Stimulated activated CD8-positive, alpha-beta memory T cell treated with anti-CD3 and anti-CD28 coated beads, Interleukin-4, amount 100 ng/mL, for 48 hours (primary cell): ENCODE measurements around the gene TMEM132E.

Source experiments
- DNase-seq: peaks from one replicate; pipeline ENCODE4 v3.0.0-alpha.2; 2020

The TMEM132E gene

GRCh38 chr17:34569591-34569990 lies 9.8 kb upstream of the TMEM132E start:
- DNase-seq: no peak

DNA sequence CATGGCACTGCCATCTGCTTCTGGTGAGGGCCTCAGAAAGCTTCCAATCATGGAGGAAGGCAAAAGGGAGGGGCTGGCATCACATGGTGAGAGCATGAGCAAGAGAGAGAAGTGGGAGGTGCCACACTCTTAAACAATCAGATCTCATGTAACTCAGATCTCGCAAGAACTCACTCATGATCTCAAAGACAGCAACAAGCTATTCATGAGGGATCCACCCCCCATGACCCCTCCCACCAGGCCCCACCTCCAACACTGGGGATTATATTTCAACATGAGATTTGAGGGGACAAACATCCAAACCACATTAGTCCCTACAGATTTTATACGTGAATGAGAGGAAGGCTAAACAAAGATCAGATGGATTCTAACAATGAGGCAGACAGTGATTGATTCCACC lies 8.9 kb upstream of the TMEM132E start:
- DNase-seq: no peak

DNA sequence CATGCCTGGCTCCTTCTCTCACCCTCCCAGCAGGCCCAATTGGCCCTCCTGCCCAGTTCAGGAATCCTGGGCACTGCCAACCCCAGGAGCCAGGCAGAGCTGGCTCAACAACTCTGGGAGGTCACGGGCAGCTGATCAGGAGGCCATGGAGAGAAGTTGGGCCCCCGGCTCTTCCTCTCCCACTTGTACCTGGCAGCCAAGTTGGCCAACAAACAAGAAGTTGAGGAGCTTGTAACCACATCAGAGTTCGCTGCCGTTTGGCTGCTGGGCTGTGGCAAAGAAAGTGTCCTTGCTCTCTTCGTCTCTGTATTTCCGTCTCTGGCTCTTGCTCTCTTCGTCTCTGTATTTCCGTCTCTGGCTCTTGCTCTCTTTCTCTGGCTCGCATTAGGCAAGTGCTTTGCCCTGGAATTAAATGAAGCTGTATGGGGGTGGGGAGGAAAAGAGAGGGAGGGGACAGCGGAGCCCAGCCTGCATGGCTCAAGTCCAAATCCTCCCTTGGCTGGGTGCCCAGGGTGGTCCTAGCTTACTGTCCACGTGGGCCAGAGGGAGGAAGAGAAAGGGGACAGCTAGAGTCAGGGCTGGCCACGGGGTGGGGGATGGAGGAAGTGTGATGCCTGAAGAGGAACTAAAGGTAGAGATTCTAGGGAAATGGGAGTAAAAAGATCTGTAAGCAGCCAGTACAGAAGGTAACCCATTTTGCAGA lies 7.8 kb upstream of the TMEM132E start:
- DNase-seq: no peak

- no peak for DNase-seq
These were observed 6.9 kb upstream of the TMEM132E start for GRCh38 chr17:34572483-34572882.

GRCh38 chr17:34575182-34575581 lies 4.2 kb upstream of the TMEM132E start:
- DNase-seq: no peak

- DNase-seq: no peak
These were observed 1.4 kb upstream of the TMEM132E start for GRCh38 chr17:34578016-34578415.

GRCh38 chr17:34578656-34579016 lies 746 bp upstream of the TMEM132E start:
- no peak for DNase-seq

DNA sequence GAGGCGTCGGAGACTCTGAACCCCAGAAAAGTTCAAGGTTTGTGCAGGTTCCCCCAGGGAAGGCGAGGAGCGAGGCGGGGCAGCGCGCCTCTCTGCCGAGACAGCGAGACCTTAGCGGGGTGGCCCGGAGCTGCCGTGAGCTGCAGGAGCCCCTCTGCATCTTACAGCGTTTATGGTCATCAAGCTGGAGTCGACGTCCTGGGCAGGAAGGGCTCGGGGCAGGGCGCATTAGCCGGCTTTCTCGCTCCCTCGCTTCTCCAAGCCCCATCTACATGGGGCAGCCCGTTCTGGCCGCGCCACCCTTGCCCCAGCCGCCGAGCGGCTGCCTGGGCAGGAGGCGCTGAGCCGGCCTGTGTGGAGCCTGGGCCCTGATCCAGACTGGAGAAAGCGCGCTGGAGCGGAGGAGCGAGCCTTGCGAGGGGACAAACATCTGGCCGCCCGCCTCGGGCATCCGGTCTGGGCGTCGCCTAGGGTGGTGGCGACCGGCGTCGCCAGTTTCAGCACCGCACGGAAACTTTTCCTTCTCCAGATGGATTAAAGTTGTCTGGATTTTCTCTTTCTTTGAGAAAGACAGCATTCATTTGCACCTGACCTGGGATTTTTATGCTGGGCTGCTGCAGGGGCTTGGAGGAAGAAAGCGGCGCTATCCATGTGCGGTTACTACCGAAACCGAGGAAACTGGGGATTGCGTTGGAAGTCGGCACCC lies 750 bp downstream of the TMEM132E start:
- no peak for DNase-seq

DNA sequence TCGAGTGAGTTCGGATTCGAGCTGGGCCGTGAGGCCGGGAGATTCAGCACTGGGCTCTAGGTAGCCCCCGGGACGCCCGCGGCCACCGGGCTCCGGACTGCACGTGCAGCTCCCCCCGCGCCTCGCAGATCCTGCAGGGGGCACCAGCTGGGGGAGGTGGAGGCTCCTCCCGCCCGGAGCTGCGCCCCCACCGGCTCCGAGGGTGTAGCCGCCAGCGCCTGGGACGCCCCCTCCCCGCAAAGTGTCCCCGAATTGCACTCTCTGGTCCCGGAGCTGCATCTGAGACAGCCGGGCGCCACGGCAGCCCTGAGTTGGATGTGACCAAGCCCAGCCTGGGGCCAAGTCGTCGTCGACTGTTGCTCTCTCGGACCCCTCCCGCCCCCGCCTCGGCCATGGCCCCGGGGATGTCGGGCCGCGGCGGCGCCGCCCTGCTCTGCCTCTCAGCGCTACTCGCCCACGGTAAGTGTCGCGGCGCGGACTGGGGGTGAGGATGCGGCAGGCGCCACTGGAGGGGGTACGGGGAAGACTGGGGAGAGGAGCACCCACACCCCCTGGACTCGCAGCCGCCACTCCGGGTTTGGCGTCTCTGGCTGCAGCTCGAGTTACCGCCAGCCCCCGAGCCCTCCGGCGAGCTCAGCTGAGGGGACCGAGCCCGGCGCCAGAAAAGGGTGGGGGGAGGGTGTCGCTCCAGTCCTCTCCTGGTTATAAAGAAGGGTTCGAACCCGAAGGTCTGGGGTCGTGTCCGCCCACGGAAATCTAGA lies 1.5 kb downstream of the TMEM132E start:
- DNase-seq: no peak

DNA sequence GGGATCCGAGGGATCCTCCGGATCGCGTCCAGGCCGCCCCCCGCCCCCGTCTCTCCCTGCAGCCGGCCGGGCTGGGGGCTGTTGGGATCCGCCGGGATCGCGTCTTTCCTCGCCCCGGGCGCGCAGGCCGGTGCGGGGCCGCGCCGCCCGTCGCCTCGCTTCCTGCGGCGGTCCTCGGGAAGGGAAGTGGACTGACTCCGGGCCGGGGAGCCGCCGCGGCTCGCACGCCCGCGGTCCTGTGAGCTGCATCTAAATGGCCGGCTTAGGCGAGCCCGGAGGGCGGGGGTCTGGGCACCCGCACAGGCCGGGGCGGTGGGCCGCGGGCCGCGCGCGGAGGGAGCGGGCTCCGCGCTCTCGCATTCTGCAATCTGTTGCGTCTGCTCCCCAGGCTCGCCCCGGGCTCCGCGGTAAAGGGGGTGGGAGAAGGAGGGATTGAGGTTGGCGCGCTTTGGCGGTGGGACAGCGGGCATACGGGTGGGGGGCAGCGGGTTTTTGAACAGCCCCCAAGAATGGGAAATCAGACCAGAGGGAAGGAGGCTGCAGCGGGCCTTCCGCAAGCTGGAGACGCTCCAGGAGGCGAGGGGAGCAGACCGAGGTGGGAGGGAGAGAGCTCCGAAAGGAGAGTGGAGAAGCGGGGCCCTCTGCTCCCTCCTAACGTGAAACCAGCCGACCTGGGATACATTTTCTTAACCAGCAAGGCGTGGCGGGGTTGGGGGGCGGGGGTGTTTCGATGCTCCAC lies 2.2 kb downstream of the TMEM132E start:
- DNase-seq: no peak

DNA sequence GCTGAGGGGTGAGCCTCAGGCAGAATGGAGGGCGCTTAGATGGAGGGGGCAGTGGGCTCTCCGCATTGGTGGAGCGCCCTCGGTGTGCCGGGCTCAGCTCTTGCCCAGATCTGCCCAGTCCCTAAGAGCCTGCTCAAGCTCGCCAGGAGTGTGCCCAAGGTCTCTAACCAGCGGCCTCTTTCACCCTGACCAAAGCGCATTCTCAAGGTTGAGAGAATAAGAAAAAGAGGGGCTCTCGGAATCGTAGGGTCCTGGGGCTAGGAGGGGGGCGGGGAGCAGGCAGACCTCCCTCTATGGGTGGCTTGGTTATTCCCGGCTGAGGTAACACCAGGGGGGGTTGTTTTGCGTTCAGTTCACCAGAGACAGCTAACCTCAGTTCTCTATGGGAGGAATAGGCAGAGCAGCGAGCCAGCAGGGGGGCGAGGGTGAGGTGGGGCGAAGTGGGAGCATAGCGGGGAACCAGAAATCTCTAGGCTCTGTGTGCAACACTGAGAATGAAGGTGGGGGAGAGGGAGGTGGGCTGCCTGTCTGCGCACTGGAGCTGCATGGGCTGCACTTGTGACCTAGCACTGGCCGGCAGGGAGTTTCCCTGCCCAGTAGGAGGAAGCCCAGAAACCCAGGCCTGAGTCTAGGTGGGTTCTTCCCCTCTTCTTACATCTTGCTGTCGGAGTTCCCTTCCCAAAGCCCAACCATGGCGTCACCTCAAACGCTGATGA lies 3.0 kb downstream of the TMEM132E start:
- DNase-seq: no peak

DNA sequence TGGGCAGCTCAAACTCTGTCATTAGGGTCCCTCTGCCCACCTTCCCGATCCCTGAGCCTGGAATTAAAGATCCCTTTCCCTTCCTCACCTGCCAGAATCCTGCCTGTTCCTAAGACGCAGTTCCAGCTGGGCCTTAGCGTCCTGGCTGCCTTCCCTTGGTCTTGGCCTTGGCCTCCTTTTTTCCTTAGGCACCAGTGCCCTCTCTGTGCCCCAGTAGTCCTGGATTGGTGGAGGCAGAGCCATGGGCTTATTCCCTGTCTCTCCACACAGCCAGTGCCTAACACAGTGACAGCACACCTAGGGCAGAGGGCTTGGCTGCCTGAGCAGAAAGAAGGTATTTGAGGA lies 3.5 kb downstream of the TMEM132E start:
- DNase-seq: no peak

GRCh38 chr17:34584805-34585416 lies 5.5 kb downstream of the TMEM132E start:
- no peak for DNase-seq

DNA sequence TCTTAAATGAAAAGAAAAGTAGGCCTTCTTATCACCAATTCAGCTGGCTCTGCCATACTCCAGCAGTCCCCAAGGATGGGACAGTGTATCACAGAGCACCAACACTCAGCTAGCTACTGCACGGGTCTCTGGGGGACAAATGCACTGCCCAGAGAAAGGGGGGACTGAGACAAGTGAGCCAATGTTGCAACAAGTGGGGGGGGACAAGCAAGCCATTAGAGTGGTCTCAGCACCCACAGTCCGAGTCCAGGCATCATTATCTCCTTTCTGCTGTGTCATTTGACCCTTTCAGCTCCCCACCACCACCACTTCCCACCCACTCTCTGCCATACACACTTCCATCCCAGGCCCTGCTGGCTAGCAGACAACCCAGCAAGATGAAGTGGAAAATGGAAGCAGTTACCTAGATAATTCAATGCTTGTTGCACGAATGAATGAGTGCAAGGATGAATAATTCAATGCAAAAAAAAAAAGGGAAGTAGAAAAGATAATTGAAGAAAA lies 7.0 kb downstream of the TMEM132E start:
- DNase-seq: no peak

GRCh38 chr17:34588266-34588665 lies 8.9 kb downstream of the TMEM132E start:
- DNase-seq: no peak

GRCh38 chr17:34589120-34589965 lies 10.0 kb downstream of the TMEM132E start:
- no peak for DNase-seq

- DNase-seq: no peak
These were observed 12.6 kb downstream of the TMEM132E start for GRCh38 chr17:34592002-34592401.

- DNase-seq: no peak
These were observed 17.5 kb downstream of the TMEM132E start for GRCh38 chr17:34596920-34597319.

GRCh38 chr17:34598161-34598776 lies 18.9 kb downstream of the TMEM132E start:
- no peak for DNase-seq

- no peak for DNase-seq
These were observed 22.0 kb downstream of the TMEM132E start for GRCh38 chr17:34601416-34601815.

GRCh38 chr17:34603974-34604373 lies 24.6 kb downstream of the TMEM132E start:
- DNase-seq: no peak
